KOPT-K1 (cell line): ENCODE data around the gene CAMK2G.
"Not testable (repeated sequence)": the region's sequence is repeated elsewhere in the genome, so short reads cannot be mapped to it uniquely, and the experiment has no call there.

Source experiments
- H3K27ac ChIP-seq: fragments of 200-600 bp; sonication (generic); 2 replicates; pipeline ENCODE4 v1.5.1; 2016; ENCODE audit warnings: antibody characterized with exemption, mild to moderate bottlenecking, low read depth, low read length; ENCODE audit not compliant: poor library complexity, severe bottlenecking
- H3K36me3 ChIP-seq: fragments of 200-600 bp; sonication (generic); 2 replicates; pipeline ENCODE4 v1.5.1; 2017; ENCODE audit warnings: antibody characterized with exemption, mild to moderate bottlenecking, low read length, moderate library complexity; ENCODE audit not compliant: insufficient read depth
- H3K9me3 ChIP-seq: fragments of 200-600 bp; sonication (generic); 2 replicates; pipeline ENCODE4 v1.5.1; 2017; ENCODE audit warnings: antibody characterized with exemption, low read length, mild to moderate bottlenecking; ENCODE audit not compliant: insufficient read depth, poor library complexity, severe bottlenecking

The CAMK2G gene

GRCh38 chr10:73836427-73836980 is 37.9 kb downstream of the CAMK2G start:
- Histone ChIP-seq H3K9me3 (no peaks in the 10 kb centered on the region), H3K36me3 (peaks cover 72% of the 10 kb centered on the region), H3K27ac (no peak overlapping the region)

GRCh38 chr10:73829090-73829489 is 45.3 kb downstream of the CAMK2G start:
- H3K27ac ChIP-seq, H3K9me3 ChIP-seq: not testable (repeated sequence)
- H3K36me3 ChIP-seq = peaks cover 42% of the 10 kb centered on the region; the same call in 1 of the 2 replicates

- no peaks in the 10 kb centered on the region for H3K9me3 ChIP-seq
- no peak overlapping the region for H3K27ac ChIP-seq
- peaks cover 51% of the 10 kb centered on the region for H3K36me3 ChIP-seq
These were observed 46.2 kb downstream of the CAMK2G start for GRCh38 chr10:73828161-73828560.

- H3K27ac ChIP-seq = no peak overlapping the region
- peaks cover 55% of the 10 kb centered on the region for H3K36me3 ChIP-seq
- H3K9me3 ChIP-seq = no peaks in the 10 kb centered on the region
These were observed 46.8 kb downstream of the CAMK2G start for GRCh38 chr10:73827346-73828089.

GRCh38 chr10:73824146-73824725 is 50.1 kb downstream of the CAMK2G start:
- H3K27ac ChIP-seq = no peak overlapping the region
- H3K9me3 ChIP-seq = no peaks in the 10 kb centered on the region
- peaks cover 80% of the 10 kb centered on the region for H3K36me3 ChIP-seq

- no peaks in the 10 kb centered on the region for H3K9me3 ChIP-seq
These were observed 51.0 kb downstream of the CAMK2G start for GRCh38 chr10:73823391-73823790.

GRCh38 chr10:73819513-73820093 is 54.8 kb downstream of the CAMK2G start:
- H3K27ac ChIP-seq = no peak overlapping the region
- no peaks in the 10 kb centered on the region for H3K9me3 ChIP-seq
- H3K36me3 ChIP-seq = peaks cover 89% of the 10 kb centered on the region

More at GRCh38 chr10:73823391-73823790, 51.0 kb downstream of the CAMK2G start:
- Histone ChIP-seq H3K36me3 (peaks cover 83% of the 10 kb centered on the region), H3K27ac (no peak overlapping the region)

GRCh38 chr10:73819081-73819480 is 55.3 kb downstream of the CAMK2G start:
- no peaks in the 10 kb centered on the region for H3K9me3 ChIP-seq
- no peak overlapping the region for H3K27ac ChIP-seq
- peaks cover 88% of the 10 kb centered on the region for H3K36me3 ChIP-seq

GRCh38 chr10:73818402-73818801 is 56.0 kb downstream of the CAMK2G start:
- no peaks in the 10 kb centered on the region for H3K9me3 ChIP-seq
- H3K36me3 ChIP-seq = peaks cover 87% of the 10 kb centered on the region
- H3K27ac ChIP-seq = no peak overlapping the region

GRCh38 chr10:73817826-73818225 is 56.5 kb downstream of the CAMK2G start:
- no peaks in the 10 kb centered on the region for H3K9me3 ChIP-seq
- H3K27ac ChIP-seq = no peak overlapping the region
- H3K36me3 ChIP-seq = peaks cover 90% of the 10 kb centered on the region

- Histone ChIP-seq H3K36me3 (peaks cover 87% of the 10 kb centered on the region), H3K9me3 (no peaks in the 10 kb centered on the region), H3K27ac (no peak overlapping the region)
These were observed 57.2 kb downstream of the CAMK2G start for GRCh38 chr10:73816917-73817729.

GRCh38 chr10:73815719-73816030 is 58.7 kb downstream of the CAMK2G start:
- Histone ChIP-seq H3K27ac (no peak overlapping the region), H3K9me3 (no peaks in the 10 kb centered on the region), H3K36me3 (peaks cover 75% of the 10 kb centered on the region)

- Histone ChIP-seq H3K36me3 (peaks cover 74% of the 10 kb centered on the region), H3K27ac (no peak overlapping the region), H3K9me3 (no peaks in the 10 kb centered on the region)
These were observed 59.2 kb downstream of the CAMK2G start for GRCh38 chr10:73814896-73815718.

GRCh38 chr10:73814276-73814895 is 60.0 kb downstream of the CAMK2G start:
- no peaks in the 10 kb centered on the region for H3K9me3 ChIP-seq
- H3K36me3 ChIP-seq = peaks cover 70% of the 10 kb centered on the region
- no peak overlapping the region for H3K27ac ChIP-seq
